Measurements from ENCODE around the gene CCDC126. TPM values are rescaled to one million over a fixed set of nuclear protein-coding genes. Genes with fewer than 3 reads are reported as not detected.
"Not testable (repeated sequence)": the region's sequence is repeated elsewhere in the genome, so short reads cannot be mapped to it uniquely, and the experiment has no call there.

CCDC126 gene, protein sequence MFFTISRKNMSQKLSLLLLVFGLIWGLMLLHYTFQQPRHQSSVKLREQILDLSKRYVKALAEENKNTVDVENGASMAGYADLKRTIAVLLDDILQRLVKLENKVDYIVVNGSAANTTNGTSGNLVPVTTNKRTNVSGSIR
- 5.2 TPM for polyA plus RNA-seq (2013, experiment 1 of 2; ENCODE audit: insufficient read length)
- polyA plus RNA-seq (2013, experiment 2 of 2; ENCODE audit: insufficient read length), result 7.5 TPM

DNA sequence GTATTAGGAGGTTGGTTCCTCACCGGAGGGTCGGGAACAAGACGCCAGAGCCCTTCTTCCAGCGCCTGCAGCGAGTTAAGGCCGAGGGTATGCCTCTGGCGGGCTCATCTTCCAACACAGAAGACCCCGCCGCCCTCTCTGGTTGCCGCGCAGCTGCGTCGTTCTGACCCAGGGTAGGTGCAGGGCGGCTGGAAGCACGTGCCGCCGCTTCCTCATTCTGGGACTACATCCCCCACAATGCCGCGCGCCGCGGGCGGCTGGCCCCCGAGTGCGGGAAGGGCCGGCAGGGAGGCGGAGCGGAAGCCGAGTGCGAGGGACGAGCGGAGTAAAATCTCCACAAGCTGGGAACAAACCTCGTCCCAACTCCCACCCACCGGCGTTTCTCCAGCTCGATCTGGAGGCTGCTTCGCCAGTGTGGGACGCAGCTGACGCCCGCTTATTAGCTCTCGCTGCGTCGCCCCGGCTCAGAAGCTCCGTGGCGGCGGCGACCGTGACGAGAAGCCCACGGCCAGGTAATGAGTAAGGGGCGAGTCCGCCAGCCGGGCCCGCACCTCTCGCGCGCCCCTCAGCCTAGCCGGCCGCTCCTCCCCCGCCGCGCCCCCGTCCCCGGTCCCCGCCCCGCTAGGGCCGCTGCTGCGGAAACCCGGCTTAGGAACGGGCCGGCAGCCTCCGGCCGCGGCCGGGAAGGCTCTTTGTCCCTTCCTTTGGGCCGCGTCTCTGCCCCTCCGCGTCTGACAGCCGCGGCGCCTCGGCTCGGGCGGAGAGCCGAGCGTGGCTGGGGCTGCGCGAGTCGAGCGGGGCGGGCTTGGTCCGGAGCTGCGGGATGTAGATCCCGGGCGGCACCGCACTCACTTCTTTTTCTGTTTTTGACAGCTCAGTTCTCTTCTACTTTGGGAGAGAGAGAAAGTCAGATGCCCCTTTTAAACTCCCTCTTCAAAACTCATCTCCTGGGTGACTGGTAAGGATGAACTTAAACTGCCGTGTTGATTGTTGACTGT, at the start of gene CCDC126:
Gene CCDC126 (plus strand): TSS at position 289 of the 998 bp plus-strand sequence. CDS start 13,934 bp downstream, outside the sequence.
- DNase-seq, result peak; percentile 92

GRCh38 chr7:23547662-23548061, 49.5 kb upstream of the CCDC126 start:
- DNase-seq, result no peak

- no peak for DNase-seq
Measured at GRCh38 chr7:23558303-23558702, 38.9 kb upstream of the CCDC126 start.

GRCh38 chr7:23570592-23571200, 26.5 kb upstream of the CCDC126 start:
- DNase-seq, result peak; percentile 75

GRCh38 chr7:23581975-23582374, 15.2 kb upstream of the CCDC126 start:
- not testable (repeated sequence) for DNase-seq

GRCh38 chr7:23585304-23585703, 11.9 kb upstream of the CCDC126 start:
- not testable (repeated sequence) for DNase-seq

DNA sequence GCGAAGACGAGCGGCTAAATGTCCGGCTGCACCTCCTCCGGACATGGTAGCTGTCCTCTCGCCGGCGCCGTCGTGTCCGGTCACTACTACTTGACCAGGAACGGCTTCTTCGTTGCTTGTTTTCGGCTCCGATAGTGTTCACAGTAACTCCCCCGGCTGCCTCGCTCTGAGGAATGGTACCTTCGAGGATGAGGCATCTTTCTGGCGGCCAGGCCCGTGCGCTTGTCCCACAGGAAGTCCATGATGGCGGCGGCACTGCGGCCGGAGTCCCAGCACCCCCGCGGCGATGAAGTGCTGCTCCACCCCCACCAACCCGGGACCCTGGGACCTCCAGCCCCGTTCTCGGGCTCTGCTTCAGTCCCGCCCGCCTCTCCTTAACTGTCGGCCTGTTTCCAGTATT, 11.0 kb upstream of the CCDC126 start:
- DNase-seq, result no peak

GRCh38 chr7:23590529-23590928, 6.7 kb upstream of the CCDC126 start:
- DNase-seq, result no peak

DNA sequence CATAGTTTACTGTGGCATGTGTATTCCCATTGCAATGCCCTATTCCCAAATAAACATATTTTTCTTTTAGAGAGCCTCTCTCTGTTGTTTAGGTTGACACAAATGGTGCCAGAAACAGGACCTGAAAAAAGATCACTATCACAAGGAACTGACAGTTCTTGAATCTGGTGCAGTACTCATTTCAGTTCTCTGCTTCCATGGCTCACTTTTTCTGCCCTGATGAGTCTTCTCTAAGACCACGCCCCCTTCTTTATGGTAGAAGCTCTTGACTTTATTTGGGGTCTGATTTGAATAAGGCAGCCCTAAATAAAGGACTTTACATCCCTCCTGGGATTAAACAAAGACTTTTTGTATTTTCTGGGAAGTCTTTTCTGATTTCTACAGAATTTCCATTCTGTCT, 3.5 kb upstream of the CCDC126 start:
- no peak for DNase-seq

GRCh38 chr7:23594879-23595604, 2.1 kb upstream of the CCDC126 start:
- no peak for DNase-seq

GRCh38 chr7:23598296-23598695, 1.1 kb downstream of the CCDC126 start:
- DNase-seq, result no peak

GRCh38 chr7:23600236-23600635, 3.1 kb downstream of the CCDC126 start:
- DNase-seq, result peak; percentile 47

DNA sequence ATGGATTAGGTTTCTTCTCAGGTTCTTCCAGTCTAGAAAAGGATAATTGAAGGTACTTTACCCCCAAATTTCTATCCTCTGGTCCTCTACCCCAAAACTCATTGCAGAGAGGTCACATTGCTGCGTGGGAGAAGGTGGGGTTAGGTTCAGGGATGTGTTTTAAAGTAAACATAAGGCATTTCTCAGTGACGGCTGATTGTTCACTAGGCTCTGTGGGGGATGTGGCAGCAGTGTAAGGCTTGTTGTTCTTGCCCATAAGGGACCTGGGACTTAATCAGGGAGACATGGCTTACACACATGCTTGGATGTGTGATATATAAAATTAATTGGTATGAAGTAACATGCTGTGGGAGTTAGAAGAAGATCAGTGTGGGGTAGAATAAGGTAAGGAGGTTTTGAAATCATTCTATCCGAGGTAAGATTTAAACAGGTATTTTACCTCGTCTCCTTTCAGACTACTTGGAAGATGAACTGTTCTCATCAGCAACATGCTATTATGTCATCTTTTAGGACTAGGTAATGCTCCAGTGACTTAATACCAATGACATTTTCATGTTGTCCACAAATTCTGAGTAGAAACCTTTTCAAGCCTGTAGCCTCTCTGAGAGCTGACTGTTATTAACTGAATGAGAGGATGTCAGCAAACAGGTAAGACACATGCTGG, 6.6 kb downstream of the CCDC126 start:
- DNase-seq, result no peak

DNA sequence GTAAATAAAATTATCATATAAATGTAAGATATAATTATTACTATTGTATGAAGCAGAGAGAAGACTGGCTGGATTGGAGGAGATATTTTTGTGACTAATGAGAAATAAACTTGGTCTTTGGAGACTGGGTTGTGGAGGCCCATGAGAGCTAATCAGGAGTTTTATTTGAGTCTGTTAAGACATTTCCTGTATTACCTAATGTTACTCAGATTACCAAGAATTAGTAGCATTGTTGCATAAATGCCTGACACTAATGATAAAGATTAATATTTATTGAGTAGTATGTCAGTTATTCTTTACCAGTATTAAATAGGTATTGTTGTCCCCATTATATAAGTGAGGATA, 7.1 kb downstream of the CCDC126 start:
- no peak for DNase-seq

DNA sequence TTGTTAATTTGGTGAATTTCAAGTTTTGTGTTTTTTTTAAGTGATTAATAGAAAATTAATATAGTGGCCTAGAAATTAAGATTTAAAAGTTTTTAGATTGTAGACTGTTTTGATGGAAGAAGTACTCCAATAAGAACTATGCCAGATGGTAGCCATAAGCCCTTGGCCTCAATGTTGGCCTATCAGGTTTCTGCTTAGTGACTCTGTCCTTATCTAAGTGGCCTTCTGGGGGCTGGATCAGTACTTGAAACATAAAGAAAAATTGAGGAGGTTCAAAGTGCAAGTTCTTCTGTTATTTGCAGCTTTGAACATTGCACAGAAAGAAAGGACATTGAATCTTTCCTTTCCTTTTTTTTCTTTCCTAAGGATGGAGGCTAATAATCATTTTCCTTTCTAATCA, 9.9 kb downstream of the CCDC126 start:
- DNase-seq, result no peak

- no peak for DNase-seq
Measured at GRCh38 chr7:23607866-23608265, 10.7 kb downstream of the CCDC126 start.

DNA sequence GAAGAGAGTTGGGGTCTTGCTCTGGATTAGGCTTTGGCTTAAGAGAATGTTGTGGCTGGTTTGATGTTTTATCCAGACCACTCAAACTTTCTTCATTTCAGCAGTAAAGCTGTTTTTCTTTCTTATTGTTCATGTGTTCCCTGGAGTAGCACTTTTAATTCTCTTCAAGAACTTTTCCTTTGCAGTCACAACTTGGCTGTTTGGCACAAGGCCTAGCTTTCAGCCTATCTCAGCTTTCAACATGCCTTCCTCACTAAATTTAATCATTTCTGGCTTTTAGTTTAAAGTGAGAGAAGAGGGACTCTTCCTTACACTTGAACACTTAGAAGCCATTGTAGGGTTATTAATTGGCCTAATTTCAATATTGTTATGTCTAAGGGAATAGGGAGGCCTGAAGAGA, 18.1 kb downstream of the CCDC126 start:
- DNase-seq, result no peak

- no peak for DNase-seq
Measured at GRCh38 chr7:23616593-23616992, 19.4 kb downstream of the CCDC126 start.

- DNase-seq, result no peak
Measured at GRCh38 chr7:23617482-23617881, 20.3 kb downstream of the CCDC126 start.

DNA sequence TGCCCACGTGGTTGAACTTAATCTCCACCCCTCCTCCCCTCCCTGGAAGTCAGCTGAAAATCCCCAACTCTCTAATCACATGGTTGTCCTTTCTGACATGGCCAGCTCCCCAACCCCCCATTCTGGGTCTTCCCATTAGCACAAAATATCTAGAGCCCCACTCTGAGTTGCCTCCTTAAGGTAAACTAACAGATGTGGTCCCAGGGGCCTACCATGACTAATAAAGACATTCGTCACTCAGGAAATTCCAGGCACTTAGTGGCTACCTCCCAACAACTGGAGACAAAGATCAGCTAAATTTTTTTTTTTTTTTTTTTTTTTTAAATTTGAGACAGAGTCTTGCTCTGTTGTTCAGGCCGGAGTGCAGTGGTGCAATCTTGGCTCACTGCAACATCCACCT, 21.1 kb downstream of the CCDC126 start:
- DNase-seq, result peak; percentile 41

- DNase-seq, result no peak
Measured at GRCh38 chr7:23619141-23619540, 22.0 kb downstream of the CCDC126 start.

DNA sequence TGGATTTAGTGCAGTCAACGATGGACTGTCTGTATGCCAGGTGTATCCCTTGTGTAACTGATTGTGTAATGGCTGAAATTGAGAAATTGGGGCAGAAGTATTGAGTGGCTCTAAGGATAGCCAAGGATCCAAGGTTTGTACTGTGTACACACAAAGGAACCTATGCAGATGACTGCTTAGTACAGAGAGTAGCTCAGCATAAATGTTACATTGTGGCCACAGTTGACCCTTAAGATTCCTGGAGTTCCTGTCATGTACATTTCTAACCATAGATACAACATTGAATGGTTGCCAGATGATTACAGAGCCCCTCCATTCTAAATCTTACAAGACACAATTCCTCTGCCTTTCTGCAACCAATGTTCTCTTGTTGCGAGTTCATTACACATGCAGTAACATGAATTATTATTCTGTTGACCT, 25.3 kb downstream of the CCDC126 start:
- DNase-seq, result peak; percentile 20
